ENCODE results near the gene ODF2L.

The ODF2L gene

GRCh38 chr1:86421601-86422280, 25.6 kb upstream of the ODF2L start:
- Histone ChIP-seq H3K9ac (no peak overlapping the region), H3K27ac (no peak overlapping the region), H2AFZ (ENCODE audit: low read depth) (no peak overlapping the region), H4K20me1 (ENCODE audit: insufficient read depth) (no peaks in the 10 kb centered on the region), H3K4me2 (no peak overlapping the region), H3K27me3 (ENCODE audit: insufficient read depth, low read depth) (no peaks in the 10 kb centered on the region), H3K36me3 (ENCODE audit: insufficient read depth) (no peaks in the 10 kb centered on the region), H3K4me1 (ENCODE audit: low read depth, poor library complexity, severe bottlenecking) (no peaks in the 10 kb centered on the region), H3K4me3 (IDR thresholded peaks at IDR 0.05; ENCODE audit: insufficient read depth, low read depth, low read length) (no peak overlapping the region), H3K79me2 (ENCODE audit: insufficient read depth, low read depth) (no peaks in the 10 kb centered on the region)
- no peak for TF ChIP-seq CTCF (conservative IDR thresholded peaks at IDR 0.05; ENCODE audit: low read depth, low read length)

DNA sequence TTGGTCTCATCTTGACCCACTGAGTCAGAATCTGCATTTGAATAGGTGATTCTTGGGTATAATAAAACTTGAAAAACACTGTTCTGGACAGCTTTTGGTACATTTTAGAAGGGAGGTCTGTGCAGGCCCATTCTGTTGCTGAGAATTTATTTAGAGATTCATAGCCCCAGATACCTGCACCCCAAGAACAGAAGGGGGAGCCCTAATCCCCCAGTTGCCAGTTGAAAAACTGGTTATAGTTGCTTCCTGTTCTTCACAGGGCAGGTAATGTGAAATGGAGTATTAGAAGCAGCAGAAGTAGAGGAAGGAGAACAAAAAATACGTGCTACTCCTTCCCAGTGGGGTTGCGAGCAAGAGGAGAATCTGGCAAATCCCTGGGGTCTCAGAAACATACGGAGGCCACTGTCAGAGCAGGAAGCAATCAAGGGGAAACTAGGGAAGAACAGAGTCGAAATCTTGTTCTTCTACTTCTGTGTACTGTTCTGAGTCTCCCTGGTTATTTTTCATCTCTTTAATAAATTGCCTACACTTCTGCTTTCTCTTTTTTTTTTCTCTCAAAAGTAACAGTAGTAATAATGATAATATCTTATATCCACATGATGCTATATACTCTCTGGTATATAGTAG, 23.3 kb upstream of the ODF2L start:
- Histone ChIP-seq H3K4me1 (ENCODE audit: low read depth, poor library complexity, severe bottlenecking) (no peaks in the 10 kb centered on the region), H3K36me3 (ENCODE audit: insufficient read depth) (no peaks in the 10 kb centered on the region), H3K4me2 (no peak overlapping the region), H3K27me3 (ENCODE audit: insufficient read depth, low read depth) (no peaks in the 10 kb centered on the region), H3K4me3 (IDR thresholded peaks at IDR 0.05; ENCODE audit: insufficient read depth, low read depth, low read length) (no peak overlapping the region), H4K20me1 (ENCODE audit: insufficient read depth) (no peaks in the 10 kb centered on the region), H3K27ac (no peak overlapping the region), H3K9ac (no peak overlapping the region), H2AFZ (ENCODE audit: low read depth) (no peak overlapping the region), H3K79me2 (ENCODE audit: insufficient read depth, low read depth) (no peaks in the 10 kb centered on the region)
- peak; percentile 43 for TF ChIP-seq CTCF (conservative IDR thresholded peaks at IDR 0.05; ENCODE audit: low read depth, low read length)

DNA sequence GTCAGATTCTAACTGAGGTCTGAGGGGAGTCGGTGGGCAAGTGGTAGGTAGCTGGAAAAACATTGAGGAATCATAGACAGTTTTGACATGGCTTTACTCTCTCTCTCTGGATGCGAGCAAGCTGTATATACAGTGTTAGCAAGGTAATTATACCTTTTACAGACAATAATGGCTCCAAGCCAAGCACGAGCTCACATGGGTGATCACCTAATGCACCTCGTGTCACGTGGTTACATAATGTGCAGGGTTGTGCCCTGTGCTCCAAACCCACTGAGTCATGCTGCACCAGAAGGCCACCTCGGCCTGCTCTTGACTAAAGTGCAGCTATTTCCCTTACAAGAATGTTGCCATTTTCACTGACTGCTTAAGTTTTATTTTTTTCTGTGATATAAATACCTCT, 20.2 kb upstream of the ODF2L start:
- TF ChIP-seq CTCF (conservative IDR thresholded peaks at IDR 0.05; ENCODE audit: low read depth, low read length) = no peak
- H3K79me2 ChIP-seq (ENCODE audit: insufficient read depth, low read depth) = no peaks in the 10 kb centered on the region
- H2AFZ ChIP-seq (ENCODE audit: low read depth) = no peak overlapping the region
- H3K4me1 ChIP-seq (ENCODE audit: low read depth, poor library complexity, severe bottlenecking) = no peaks in the 10 kb centered on the region
- no peak overlapping the region for H3K27ac ChIP-seq
- no peak overlapping the region for H3K4me2 ChIP-seq
- no peaks in the 10 kb centered on the region for H4K20me1 ChIP-seq (ENCODE audit: insufficient read depth)
- no peaks in the 10 kb centered on the region for H3K36me3 ChIP-seq (ENCODE audit: insufficient read depth)
- no peak overlapping the region for H3K9ac ChIP-seq
- H3K27me3 ChIP-seq (ENCODE audit: insufficient read depth, low read depth) = no peaks in the 10 kb centered on the region
- no peak overlapping the region for H3K4me3 ChIP-seq (IDR thresholded peaks at IDR 0.05; ENCODE audit: insufficient read depth, low read depth, low read length)

GRCh38 chr1:86410879-86411278, 14.8 kb upstream of the ODF2L start:
- no peak overlapping the region for H3K9ac ChIP-seq
- no peak for TF ChIP-seq CTCF (conservative IDR thresholded peaks at IDR 0.05; ENCODE audit: low read depth, low read length)
- H3K4me1 ChIP-seq (ENCODE audit: low read depth, poor library complexity, severe bottlenecking) = no peaks in the 10 kb centered on the region
- H3K4me2 ChIP-seq = no peak overlapping the region
- no peaks in the 10 kb centered on the region for H3K27me3 ChIP-seq (ENCODE audit: insufficient read depth, low read depth)
- no peak overlapping the region for H3K27ac ChIP-seq
- H4K20me1 ChIP-seq (ENCODE audit: insufficient read depth) = no peaks in the 10 kb centered on the region
- H3K79me2 ChIP-seq (ENCODE audit: insufficient read depth, low read depth) = no peaks in the 10 kb centered on the region
- no peak overlapping the region for H2AFZ ChIP-seq (ENCODE audit: low read depth)
- H3K36me3 ChIP-seq (ENCODE audit: insufficient read depth) = no peaks in the 10 kb centered on the region
- H3K4me3 ChIP-seq (IDR thresholded peaks at IDR 0.05; ENCODE audit: insufficient read depth, low read depth, low read length) = no peak overlapping the region

All from KMS-11 (cell line).